IgD-negative memory B cell (primary cell): ENCODE results near the gene PPP2R5A. TPM values are rescaled to one million over a fixed set of nuclear protein-coding genes. Genes with fewer than 3 reads are reported as not detected.

Experiments
- H3K27ac Mint-ChIP-seq, 3 donors: one replicate each; pipeline ENCODE4 v1.8.0; 2020 to 2022; ENCODE audit warnings: mild to moderate bottlenecking in 3 of 3, mixed read lengths in 3 of 3, moderate library complexity in 1 of 3
- H3K27me3 Mint-ChIP-seq: one replicate; pipeline ENCODE4 v1.8.0; 2021; ENCODE audit warnings: mixed read lengths
- H3K36me3 Mint-ChIP-seq: one replicate; pipeline ENCODE4 v1.8.0; 2020; ENCODE audit warnings: mild to moderate bottlenecking, mixed read lengths
- H3K4me1 Mint-ChIP-seq, 3 donors: one replicate each; pipeline ENCODE4 v1.8.0; 2020 to 2022; ENCODE audit warnings: mixed read lengths in 3 of 3, mild to moderate bottlenecking in 1 of 3
- H3K4me3 Mint-ChIP-seq, 4 donors: one replicate each; pipeline ENCODE4 v1.8.0; 2020 to 2022; ENCODE audit warnings: mild to moderate bottlenecking in 4 of 4, mixed read lengths in 4 of 4, moderate library complexity in 3 of 4
- H3K9me3 Mint-ChIP-seq, 3 donors: one replicate each; pipeline ENCODE4 v1.8.0; 2020 to 2021; ENCODE audit warnings: mixed read lengths in 3 of 3, mild to moderate bottlenecking in 1 of 3
- polyA plus RNA-seq: library from polyadenylated mRNA; unstranded; fragments of 300-500 nt; fragmentation: Illumina TruSeq; gene quantifications from one replicate; pipeline ENCODE4 v1.2.3, GENCODE V29; 2021

PPP2R5A gene
- polyA plus RNA-seq, 1 donor from 2014 or later, result 25.1 TPM

- peak overlapping the region in 3 of 4 donors; percentile 30 to 84 (median 81) for H3K4me3 Mint-ChIP-seq
- H3K36me3 Mint-ChIP-seq, result peaks cover 1% of the 10 kb centered on the region
- peak overlapping the region; percentile 25 to 89 (median 53) for H3K27ac Mint-ChIP-seq
- H3K4me1 Mint-ChIP-seq, result peaks cover 30 to 35% (median 34%) of the 10 kb centered on the region in 3 donors
- H3K9me3 Mint-ChIP-seq, result no peaks in the 10 kb centered on the region
- peaks cover 2% of the 10 kb centered on the region for H3K27me3 Mint-ChIP-seq
These were observed 28.8 kb upstream of the PPP2R5A start for GRCh38 chr1:212256369-212256768.

GRCh38 chr1:212257157-212257556, 28.1 kb upstream of the PPP2R5A start:
- Mint-ChIP-seq H3K4me1 (peaks cover 30 to 35% (median 34%) of the 10 kb centered on the region in 3 donors), H3K9me3 (no peaks in the 10 kb centered on the region), H3K36me3 (no peaks in the 10 kb centered on the region), H3K4me3 (peak overlapping the region in 1 of 4 donors; percentile 41), H3K27me3 (peaks cover 2% of the 10 kb centered on the region), H3K27ac (no peak overlapping the region)

DNA sequence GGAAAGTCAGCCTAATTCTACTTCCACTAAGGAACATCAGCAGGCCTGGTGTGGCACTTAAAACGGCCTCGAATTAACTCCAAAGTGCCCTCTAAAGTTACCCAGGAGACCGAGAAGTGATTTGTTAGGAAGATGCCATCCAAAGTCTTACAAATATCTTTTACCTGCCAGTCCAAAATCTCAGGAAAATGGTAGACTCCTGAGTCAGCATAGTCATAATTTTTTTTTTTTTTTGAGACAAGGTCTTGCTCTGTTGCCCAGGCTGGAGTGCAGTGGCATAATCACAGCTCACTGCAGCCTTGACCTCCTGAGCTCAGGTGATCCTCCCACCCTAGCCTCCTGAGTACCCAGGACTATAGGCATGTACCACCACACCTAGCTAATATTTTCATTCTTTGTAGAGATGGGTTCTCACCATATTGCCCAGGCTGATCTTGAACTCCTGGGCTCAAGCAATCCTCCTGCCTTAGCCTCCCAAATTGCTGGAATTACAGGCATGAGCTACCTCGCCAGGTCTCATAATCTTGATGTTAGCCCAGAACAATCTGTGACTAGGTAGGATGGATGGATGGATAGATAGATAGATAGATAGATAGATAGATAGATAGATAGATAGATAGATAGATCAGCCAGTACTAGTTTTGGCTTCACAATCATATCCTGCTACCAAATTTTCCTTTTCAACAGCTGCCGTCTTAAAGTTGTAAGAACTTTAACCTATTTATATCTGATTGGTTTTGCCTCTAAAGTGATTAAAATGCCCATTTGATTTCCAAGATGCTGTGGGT, 25.3 kb upstream of the PPP2R5A start:
- Mint-ChIP-seq H3K27ac (no peak overlapping the region), H3K4me3 (no peak overlapping the region), H3K4me1 (peaks cover 20 to 29% (median 23%) of the 10 kb centered on the region in 3 donors), H3K9me3 (no peaks in the 10 kb centered on the region), H3K36me3 (no peaks in the 10 kb centered on the region), H3K27me3 (peaks cover 2% of the 10 kb centered on the region)

DNA sequence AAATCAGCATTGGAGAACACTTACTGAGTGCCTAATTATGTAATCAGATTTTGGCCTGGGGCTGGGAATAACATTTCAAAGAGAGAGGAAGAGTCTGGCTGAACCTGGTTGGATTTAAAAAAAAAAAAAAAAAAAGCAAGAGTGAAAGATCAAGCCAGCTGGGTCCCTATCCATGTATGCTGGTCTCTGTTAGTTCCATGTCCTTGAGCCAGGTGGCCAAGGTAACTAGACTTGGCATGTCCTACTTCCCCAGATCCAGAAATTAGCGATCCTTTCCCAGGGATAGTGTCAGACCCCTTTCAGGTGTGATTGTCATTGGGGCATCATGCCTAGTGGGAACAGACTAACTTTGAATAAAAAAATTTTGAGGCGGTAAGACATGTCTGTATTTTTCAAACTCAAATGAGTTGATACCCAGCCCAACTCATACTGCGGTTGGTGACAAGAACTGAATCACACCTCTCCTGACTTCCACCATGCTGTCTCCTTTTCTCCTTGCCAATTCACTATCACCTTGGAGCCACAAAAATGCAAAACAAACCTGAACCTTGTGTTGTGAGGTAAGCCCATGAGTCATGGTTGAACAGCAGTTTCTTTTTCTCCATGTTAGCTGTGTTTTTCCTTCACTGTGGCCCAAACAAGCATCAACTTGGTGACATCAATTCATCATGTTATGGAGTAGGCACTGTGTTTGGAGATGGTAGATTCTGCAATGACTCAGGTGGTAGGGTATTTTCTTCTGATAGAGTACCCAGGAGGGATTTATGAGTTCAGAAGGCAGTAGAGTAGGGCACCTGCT, 24.5 kb upstream of the PPP2R5A start:
- H3K4me1 Mint-ChIP-seq, result peaks cover 13 to 21% (median 14%) of the 10 kb centered on the region in 3 donors
- H3K27me3 Mint-ChIP-seq, result no peaks in the 10 kb centered on the region
- H3K9me3 Mint-ChIP-seq, result no peaks in the 10 kb centered on the region
- no peaks in the 10 kb centered on the region for H3K36me3 Mint-ChIP-seq
- H3K4me3 Mint-ChIP-seq, result no peak overlapping the region
- peak overlapping the region in 1 of 3 donors; percentile 46 for H3K27ac Mint-ChIP-seq

DNA sequence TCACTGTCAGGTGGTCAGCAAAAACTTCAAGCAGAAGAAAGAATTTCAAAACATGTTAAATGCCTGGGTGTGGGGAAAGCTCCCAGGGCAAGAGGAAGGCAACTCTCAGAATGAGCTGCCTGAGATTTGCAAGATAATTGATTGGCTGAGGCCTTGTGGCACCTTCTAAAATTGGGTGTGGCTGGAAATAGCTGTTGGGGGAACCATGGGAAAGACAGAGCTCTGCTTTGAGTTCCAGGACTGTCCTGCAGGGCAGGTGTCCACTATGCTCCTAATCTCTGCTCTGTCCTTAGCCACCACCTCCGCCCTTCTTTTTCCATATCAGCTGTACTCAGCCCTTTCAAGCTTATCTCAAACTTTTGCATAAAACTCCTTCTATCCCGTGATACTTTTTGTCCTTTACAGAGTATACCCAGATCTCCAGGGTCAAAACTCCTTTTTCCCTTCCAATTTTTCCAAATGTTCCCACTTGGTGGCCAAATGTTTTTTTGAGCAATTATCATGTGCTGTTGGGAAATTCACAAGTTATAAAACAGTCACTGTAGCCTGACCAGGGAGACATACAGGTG, 23.8 kb upstream of the PPP2R5A start:
- H3K27me3 Mint-ChIP-seq, result no peaks in the 10 kb centered on the region
- H3K4me3 Mint-ChIP-seq, result no peak overlapping the region
- no peak overlapping the region for H3K27ac Mint-ChIP-seq
- H3K4me1 Mint-ChIP-seq, result peaks cover 6 to 14% (median 7%) of the 10 kb centered on the region in 3 donors
- no peaks in the 10 kb centered on the region for H3K9me3 Mint-ChIP-seq
- no peaks in the 10 kb centered on the region for H3K36me3 Mint-ChIP-seq

DNA sequence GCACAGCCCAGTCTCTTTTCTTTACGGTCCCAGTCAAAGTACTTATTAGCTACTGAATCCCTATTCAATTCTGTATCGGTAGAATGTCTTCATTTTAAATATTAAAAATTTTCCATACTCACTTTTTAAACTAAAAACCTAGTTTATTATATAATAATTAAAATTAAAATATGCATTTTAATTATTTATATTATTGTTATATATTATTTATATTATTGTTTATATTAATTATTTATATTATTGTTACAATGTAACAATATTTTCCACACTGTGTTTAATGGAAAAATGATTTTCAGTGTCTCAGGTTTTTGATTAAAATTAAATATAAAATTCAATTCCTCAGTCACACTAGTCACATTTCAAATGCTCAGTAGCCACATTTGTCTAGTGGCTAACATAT, 18.2 kb upstream of the PPP2R5A start:
- peaks cover 7% of the 10 kb centered on the region for H3K27me3 Mint-ChIP-seq
- H3K4me3 Mint-ChIP-seq, result no peak overlapping the region
- peaks cover 0 to 3% (median 0%) of the 10 kb centered on the region in 3 donors for H3K9me3 Mint-ChIP-seq
- no peak overlapping the region for H3K27ac Mint-ChIP-seq
- H3K36me3 Mint-ChIP-seq, result no peaks in the 10 kb centered on the region
- peaks cover 3 to 6% (median 6%) of the 10 kb centered on the region in 3 donors for H3K4me1 Mint-ChIP-seq

DNA sequence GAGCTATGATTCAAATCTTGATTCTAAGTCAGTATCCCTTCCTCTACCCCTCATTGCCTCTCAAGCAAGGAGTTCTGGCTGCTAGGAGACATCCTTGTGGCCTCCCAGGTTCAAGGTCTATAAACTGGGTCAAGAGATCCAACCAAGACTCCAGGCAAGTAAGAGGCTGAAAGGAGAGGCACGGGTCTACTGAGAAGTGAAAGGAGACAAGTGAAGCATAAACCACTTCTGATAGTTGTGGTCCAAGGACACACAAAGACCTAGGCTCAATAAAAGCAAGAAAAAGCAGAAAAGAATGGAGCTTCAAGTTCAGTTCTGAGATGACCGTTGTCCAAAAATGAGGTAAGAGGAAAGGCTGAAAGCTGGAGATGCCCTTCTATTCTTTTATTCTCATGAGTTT, 17.8 kb upstream of the PPP2R5A start:
- Mint-ChIP-seq H3K36me3 (no peaks in the 10 kb centered on the region), H3K27ac (no peak overlapping the region), H3K9me3 (peaks cover 0 to 3% (median 0%) of the 10 kb centered on the region in 3 donors), H3K4me1 (peaks cover 3 to 6% (median 6%) of the 10 kb centered on the region in 3 donors), H3K27me3 (peaks cover 7% of the 10 kb centered on the region), H3K4me3 (no peak overlapping the region)

- Mint-ChIP-seq H3K27me3 (peaks cover 7% of the 10 kb centered on the region), H3K9me3 (peaks cover 0 to 3% (median 0%) of the 10 kb centered on the region in 3 donors), H3K36me3 (no peaks in the 10 kb centered on the region), H3K27ac (no peak overlapping the region), H3K4me1 (peaks cover 3 to 6% (median 6%) of the 10 kb centered on the region in 3 donors), H3K4me3 (no peak overlapping the region)
These were observed 15.9 kb upstream of the PPP2R5A start for GRCh38 chr1:212269306-212269705.

- Mint-ChIP-seq H3K4me3 (no peak overlapping the region), H3K4me1 (peaks cover 3 to 6% (median 6%) of the 10 kb centered on the region in 3 donors), H3K27ac (no peak overlapping the region), H3K36me3 (no peaks in the 10 kb centered on the region), H3K9me3 (peaks cover 0 to 3% (median 0%) of the 10 kb centered on the region in 3 donors), H3K27me3 (peaks cover 7% of the 10 kb centered on the region)
These were observed 14.6 kb upstream of the PPP2R5A start for GRCh38 chr1:212270564-212270963.

DNA sequence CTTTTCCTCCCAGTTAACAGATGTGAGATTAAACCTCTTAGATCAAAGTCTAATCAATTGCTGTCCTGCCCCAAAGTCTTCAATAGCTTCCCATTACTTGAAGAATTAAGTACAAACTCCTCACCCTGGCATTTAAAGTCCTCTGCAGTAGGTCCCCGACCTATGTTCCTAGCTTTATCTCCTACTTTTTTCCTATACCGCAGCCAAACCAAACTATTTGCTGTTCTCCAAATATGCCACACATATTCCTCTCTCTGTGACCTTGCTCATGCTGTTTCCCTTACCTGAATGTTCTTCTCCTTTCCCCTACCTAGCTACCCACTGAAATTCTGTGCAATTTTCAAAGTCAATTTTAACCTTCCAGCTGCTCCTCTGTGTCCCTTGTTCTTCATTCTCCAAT, 14.0 kb upstream of the PPP2R5A start:
- no peak overlapping the region for H3K4me3 Mint-ChIP-seq
- peaks cover 7% of the 10 kb centered on the region for H3K27me3 Mint-ChIP-seq
- H3K27ac Mint-ChIP-seq, result no peak overlapping the region
- no peaks in the 10 kb centered on the region for H3K36me3 Mint-ChIP-seq
- peaks cover 0 to 3% (median 0%) of the 10 kb centered on the region in 3 donors for H3K9me3 Mint-ChIP-seq
- peaks cover 3 to 6% (median 6%) of the 10 kb centered on the region in 3 donors for H3K4me1 Mint-ChIP-seq

- Mint-ChIP-seq H3K27ac (no peak overlapping the region), H3K4me1 (peaks cover 3 to 6% (median 6%) of the 10 kb centered on the region in 3 donors), H3K27me3 (peaks cover 7% of the 10 kb centered on the region), H3K36me3 (no peaks in the 10 kb centered on the region), H3K4me3 (no peak overlapping the region), H3K9me3 (peaks cover 0 to 3% (median 0%) of the 10 kb centered on the region in 3 donors)
These were observed 13.3 kb upstream of the PPP2R5A start for GRCh38 chr1:212271823-212272485.

DNA sequence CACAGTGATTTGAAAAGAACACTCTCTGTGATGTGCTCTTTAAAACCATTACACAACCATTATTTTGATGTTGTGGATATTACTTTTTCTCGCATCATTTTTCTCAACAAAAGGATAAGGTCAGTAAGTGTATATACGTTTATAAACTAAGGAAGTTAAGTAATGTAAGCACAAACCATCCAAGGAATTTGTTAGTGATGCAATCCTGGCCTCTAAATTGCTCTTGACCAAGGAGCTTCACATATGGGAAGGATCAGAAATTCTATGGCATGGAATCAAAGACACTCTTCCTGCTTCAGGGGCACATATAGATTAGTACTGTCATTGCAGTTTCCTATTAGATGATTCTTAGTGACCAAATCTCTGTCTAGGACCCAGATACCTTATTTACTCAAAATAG, 3.6 kb upstream of the PPP2R5A start:
- Mint-ChIP-seq H3K27me3 (peaks cover 1% of the 10 kb centered on the region), H3K9me3 (no peaks in the 10 kb centered on the region), H3K36me3 (no peaks in the 10 kb centered on the region), H3K27ac (peak overlapping the region in 1 of 3 donors; percentile 63), H3K4me3 (peak overlapping the region in 1 of 4 donors; percentile 62), H3K4me1 (peaks cover 0 to 10% (median 9%) of the 10 kb centered on the region in 3 donors)

GRCh38 chr1:212283741-212284140, 1.5 kb upstream of the PPP2R5A start:
- peaks cover 8 to 23% (median 10%) of the 10 kb centered on the region in 3 donors for H3K4me1 Mint-ChIP-seq
- peak overlapping the region; percentile 95 to 99 (median 96) for H3K4me3 Mint-ChIP-seq
- H3K27ac Mint-ChIP-seq, result peak overlapping the region in 2 of 3 donors; percentile 95 to 99
- no peaks in the 10 kb centered on the region for H3K36me3 Mint-ChIP-seq
- H3K9me3 Mint-ChIP-seq, result no peaks in the 10 kb centered on the region
- H3K27me3 Mint-ChIP-seq, result peaks cover 1% of the 10 kb centered on the region

DNA sequence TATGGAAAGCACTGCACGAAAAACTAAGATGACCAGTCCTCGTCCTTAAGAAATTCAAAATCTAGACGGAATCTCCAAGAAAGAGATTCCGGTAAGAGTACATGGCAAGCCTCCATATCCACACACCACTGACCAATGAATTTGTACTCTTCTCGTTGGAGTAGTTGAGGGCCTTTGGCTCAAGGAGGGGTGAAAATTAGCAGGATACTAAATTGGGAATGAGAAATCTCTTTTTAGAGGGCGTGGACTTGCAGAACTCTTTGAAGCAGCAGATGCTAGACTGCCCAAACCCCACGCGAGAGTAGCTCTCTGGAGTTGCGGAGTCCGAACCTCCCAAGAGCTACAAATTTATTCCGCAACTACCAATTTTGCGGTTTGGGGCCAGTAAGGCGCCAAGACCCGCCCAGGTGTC, 872 bp upstream of the PPP2R5A start:
- peak overlapping the region; percentile 95 to 99 (median 96) for H3K4me3 Mint-ChIP-seq

More for the DNA sequence above, 872 bp upstream of the PPP2R5A start:
- no peaks in the 10 kb centered on the region for H3K36me3 Mint-ChIP-seq
- H3K27ac Mint-ChIP-seq, result peak overlapping the region; percentile 89 to 99 (median 95)
- peaks cover 8 to 26% (median 10%) of the 10 kb centered on the region in 3 donors for H3K4me1 Mint-ChIP-seq
- peaks cover 1% of the 10 kb centered on the region for H3K27me3 Mint-ChIP-seq
- H3K9me3 Mint-ChIP-seq, result no peaks in the 10 kb centered on the region
